Measurements from ENCODE around the gene REXO1.

The REXO1 gene

GRCh38 chr19:1847684-1848398 lies 442 bp downstream of the REXO1 start:
- DNase-seq = no peak

- no peak for DNase-seq
These were observed 967 bp downstream of the REXO1 start for GRCh38 chr19:1847348-1847683.

DNA sequence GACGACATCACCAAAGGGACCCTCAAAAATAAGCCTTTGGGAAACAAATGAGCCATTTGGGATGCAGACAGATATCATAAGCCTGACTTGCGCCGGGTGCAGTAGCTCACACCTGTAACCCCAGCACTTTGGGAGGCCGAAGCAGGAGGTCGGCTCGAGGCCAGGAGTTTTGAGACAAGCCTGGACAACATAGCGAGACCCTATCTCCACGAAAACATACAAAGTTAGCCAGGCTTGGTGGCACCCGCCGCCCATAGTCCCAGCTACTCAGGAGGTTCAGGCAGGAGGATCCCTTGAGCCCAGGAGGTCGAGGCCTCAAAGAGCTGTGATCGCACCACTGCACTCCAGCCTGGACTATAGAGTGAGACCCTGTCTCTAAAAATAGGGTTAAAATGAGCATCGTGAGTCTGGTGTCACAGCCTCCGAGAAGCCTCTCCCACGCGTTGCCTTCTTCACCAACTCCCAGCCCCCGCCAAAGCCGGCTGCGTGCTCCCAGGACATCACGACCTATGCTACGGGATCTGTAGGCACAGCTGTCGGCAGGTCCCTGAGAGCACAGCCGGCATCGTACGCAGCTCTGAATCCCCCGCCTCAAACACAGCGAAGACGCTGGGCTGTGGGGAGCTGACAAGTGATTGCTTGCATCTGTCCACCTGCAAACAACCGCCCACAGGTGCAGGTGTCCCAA lies 1.6 kb downstream of the REXO1 start:
- DNase-seq = no peak

- no peak for DNase-seq
These were observed 2.6 kb downstream of the REXO1 start for GRCh38 chr19:1845642-1846041.

DNA sequence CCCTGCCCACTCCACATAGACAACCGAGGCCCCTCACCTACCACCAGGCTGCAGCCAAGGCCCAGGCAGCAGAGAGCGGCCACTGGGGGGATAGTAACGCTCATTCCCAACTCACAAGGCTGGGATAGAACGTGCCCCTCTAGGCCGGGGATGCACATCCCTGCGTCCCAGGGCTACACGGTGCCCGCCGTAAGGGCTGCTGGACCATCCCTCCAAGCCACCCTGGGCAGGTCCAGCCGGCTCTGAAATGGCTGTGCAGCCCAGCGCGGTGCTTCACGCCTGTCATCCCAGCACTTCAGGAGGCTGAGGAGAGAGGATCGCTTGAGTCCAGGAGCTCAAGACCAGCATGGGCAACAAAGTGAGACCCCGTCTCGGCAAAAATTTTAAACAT lies 3.2 kb downstream of the REXO1 start:
- DNase-seq = no peak

GRCh38 chr19:1844513-1845124 lies 3.7 kb downstream of the REXO1 start:
- no peak for DNase-seq

DNA sequence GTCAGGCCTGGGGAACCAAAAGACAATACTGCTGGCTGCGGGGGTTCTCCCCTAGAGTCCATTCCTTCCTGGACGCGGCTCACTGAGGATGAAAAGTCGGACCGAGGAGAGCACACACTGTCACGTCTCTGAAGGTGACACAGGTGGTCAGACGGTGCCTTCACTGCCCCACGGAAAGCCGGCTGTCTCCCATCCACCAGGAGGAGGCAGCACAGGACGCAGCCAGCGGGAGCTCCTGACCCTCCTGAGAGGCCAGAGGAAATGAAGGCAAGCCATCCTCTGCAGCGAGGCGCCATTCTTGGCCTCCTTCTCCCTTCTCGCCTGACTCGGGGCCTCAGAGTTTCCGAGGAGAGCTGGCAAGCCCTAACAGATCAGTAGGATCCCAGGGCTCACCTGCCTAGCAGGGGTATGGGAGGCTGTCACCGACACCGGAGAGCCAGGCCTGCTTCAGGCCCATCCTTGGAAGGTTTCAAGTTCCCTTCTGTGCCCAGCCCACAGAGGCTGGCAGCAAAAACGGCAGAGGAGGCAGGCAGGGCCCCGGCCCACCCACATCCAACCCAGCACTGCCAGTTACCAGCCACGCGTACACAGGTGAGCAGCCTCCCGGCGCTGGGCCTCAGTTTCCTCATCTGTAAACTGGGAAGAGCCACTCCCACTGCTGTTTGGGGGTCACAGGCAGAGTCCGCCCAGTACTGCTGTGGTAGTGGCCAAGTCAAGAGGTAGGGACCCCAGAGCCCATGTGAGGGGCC lies 4.5 kb downstream of the REXO1 start:
- DNase-seq = no peak

GRCh38 chr19:1843116-1843515 lies 5.2 kb downstream of the REXO1 start:
- no peak for DNase-seq

DNA sequence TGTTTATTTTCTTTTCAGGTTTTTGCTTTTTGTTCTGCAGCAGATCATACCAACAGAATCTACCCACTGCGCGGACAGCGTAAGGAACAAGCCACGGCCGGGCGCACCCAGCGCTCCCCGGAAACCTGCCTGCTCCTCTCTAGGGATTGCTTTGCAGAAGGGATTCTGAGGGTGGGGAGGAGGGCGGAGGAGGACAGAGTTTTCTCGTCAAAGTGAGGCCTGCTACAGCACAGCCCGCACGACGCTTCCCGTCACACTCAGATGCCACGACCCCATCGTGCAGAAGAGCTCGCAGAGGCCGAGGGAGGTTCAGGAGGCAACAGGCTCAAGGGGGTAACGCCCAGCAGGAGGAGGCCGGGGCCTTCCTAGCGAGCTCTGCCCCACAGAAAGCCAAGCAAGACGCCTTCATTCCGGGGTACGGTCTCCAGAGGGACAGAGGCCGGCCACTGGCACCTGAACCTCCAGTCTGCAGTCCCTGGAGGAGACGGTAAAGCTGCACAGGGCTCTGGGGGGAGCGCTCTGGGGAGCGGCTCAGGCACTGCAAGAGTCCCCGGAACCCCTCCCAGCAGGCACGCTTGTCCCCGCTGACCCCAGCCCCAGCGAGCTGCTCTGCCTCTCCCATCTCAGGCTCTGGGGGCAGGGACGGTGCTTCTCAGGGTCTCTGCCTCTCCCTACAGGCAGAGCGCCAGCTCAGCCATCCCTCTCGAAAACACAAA lies 6.9 kb downstream of the REXO1 start:
- DNase-seq = no peak

DNA sequence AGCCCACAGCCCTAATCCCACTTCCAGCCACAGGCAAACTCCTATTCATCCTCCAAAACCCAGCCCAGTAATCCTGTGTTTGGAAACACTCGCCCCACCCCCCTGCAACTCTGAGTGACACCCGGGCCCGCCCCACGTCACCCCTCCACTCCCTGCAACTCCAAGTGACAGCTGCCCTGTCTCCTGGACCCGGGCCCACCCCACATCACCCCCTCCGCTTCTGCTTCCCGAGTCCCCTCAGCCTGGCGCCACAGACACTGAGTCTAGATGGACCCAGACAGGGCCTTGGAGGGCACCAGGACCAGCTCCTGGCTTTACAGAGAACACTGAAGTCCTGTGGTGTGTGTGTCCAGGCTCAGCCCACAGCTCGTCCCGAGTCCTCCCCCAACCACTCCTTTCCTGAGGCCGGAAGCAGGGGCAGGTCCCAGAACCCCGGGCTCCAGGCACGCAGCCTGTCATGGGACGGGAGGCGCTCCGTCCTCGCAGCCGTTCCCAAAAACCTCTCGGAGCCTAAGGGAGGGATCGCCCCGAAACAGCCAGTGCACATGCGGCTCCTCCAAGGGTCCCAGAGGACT lies 7.7 kb downstream of the REXO1 start:
- DNase-seq = no peak

DNA sequence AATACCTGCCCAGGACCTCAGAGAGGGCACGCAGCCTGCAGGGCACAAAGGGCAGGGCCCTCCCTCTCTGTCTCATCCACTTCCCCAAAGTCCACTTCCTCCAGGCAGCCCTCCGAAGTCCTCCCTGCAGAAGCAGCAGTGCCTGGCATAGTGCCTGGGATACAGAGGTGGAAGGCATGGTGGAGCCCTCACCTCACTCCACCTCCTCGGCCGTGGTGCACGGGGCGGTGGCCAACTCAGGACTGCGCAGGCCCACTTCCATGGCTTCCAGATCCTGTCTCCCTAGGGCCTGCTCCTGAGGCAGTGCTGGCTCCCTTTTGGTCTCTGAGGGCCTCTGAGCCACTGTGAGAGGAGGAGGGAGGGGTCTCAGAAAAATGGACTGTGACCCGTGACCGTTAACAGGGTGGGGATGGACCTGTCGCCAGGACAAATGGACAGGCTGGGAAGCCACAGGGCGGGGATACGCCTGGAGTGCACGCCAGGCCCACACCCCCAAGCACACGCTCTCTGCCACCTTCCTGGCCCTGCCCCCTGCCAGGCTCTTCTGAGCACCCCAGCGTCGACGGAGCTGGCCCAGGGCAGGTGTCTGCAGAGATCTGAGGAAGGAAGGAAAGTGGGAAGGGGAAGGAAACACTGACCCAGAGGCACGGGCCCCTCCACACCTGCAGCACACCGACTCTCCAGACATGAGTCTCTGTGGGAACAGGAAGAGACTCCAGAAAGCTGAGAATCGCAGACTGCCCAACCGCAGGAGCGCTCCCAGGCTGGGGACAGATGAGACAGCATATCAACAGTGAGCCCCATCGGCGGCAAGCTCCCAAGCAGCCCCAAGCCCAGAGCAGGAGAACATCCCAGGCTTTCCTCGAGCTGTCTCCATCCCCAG lies 8.4 kb downstream of the REXO1 start:
- no peak for DNase-seq

DNA sequence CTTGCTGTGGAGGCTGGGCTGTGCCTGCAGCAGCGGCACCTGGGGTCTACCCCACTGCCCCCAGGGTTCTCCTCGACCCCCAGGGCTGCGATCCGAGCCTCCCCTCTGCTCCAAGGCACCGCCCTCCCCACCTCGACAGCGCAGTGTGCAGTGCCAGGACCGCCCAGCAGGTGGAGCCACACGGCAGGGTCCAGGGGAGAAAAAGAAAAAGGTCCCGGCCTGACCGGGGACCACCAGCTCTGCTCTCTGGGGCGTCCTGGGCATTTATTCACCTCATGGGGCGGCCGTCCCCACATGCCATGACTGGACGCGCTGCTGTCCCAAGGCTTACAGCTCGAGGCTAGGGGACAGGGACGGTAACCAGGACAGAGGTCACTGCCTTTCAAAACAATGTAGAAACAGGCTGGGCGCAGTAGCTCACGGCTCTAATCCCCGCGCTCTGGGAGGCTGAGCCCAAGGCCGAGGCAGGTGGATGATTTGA lies 10.6 kb downstream of the REXO1 start:
- DNase-seq = peak; percentile 69 to 76

- no peak for DNase-seq
These were observed 11.1 kb downstream of the REXO1 start for GRCh38 chr19:1837222-1837565.

GRCh38 chr19:1836458-1837221 lies 11.6 kb downstream of the REXO1 start:
- DNase-seq = no peak

GRCh38 chr19:1833540-1833939 lies 14.7 kb downstream of the REXO1 start:
- DNase-seq = no peak

DNA sequence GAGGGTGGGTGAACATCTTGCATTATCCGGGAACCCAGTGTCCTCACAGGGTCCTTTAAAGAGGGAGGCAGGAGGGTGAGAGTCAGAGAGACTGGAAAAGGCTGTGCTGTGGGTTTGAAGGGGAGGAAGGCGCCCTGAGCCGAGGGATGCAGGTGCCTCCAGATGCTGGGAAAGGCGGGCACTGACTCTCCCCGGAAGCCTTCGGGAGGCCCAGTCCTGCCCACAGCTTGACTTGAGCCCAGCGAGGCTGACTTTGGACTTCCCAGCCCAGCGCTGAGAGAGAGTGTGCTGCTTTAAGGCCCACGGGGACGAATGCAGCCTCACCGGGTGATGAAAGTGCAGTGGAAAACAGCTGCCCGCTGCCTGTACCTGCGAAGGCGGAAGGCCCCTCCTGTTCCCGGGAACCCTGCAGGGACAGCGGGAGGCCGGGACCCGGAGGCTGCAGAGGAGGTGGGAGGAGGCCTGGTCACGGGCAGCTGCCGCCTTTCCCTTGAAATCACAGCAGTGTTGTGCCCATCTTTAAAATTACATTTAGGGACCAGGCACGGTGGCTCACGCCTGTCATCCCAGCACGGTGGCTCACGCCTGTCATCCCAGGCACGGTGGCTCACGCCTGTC lies 16.1 kb downstream of the REXO1 start:
- no peak for DNase-seq

DNA sequence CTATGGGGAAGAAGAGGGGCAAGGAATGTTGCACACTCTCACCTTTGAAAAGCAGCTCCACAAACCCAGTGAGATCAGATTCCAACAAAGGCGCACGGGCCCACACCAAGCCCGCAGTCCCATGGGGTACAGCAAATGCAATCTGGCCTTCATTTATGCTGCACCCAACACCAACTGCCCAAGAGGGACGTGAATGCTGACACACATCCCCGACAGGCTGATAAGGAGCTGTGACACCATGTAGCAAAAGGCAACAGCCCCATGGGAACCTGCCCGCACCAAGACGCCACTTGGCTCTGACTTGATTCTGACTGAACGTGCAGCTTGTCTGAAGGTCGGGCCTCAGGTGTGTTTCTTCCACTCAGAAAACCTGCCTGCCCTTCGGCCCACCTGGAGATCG lies 17.3 kb downstream of the REXO1 start:
- no peak for DNase-seq

- DNase-seq = no peak
These were observed 17.7 kb downstream of the REXO1 start for GRCh38 chr19:1830568-1830967.

DNA sequence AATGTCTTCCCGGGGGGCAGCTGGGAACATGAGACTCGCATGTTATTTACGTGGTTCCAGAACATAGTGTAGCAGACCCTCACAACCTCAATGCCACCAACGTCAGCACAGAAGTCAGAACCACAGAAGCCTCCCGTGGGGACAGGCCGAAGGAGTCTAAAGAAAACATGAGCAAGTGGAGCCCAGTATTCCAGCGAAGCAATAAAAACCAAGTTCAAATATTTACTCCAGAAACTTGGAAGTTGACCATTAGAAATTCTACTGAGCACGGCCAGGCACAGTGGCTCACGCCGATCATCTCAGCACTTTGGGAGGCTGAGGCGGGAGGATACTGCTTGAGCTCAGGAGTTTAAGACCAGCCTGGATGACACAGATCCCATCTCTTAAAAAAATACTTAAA lies 18.3 kb downstream of the REXO1 start:
- DNase-seq = no peak
